GM03348 (cell line): ENCODE results near the gene KMT5C.

ENCODE experiments used
- DNase-seq: peaks from one replicate; pipeline ENCODE4 v3.0.0; 2012; ENCODE audit warnings: low spot score

KMT5C gene

GRCh38 chr19:55319785-55320184, 19.9 kb upstream of the KMT5C start:
- peak; percentile 67 for DNase-seq

GRCh38 chr19:55320844-55321419, 18.7 kb upstream of the KMT5C start:
- no peak for DNase-seq

DNA sequence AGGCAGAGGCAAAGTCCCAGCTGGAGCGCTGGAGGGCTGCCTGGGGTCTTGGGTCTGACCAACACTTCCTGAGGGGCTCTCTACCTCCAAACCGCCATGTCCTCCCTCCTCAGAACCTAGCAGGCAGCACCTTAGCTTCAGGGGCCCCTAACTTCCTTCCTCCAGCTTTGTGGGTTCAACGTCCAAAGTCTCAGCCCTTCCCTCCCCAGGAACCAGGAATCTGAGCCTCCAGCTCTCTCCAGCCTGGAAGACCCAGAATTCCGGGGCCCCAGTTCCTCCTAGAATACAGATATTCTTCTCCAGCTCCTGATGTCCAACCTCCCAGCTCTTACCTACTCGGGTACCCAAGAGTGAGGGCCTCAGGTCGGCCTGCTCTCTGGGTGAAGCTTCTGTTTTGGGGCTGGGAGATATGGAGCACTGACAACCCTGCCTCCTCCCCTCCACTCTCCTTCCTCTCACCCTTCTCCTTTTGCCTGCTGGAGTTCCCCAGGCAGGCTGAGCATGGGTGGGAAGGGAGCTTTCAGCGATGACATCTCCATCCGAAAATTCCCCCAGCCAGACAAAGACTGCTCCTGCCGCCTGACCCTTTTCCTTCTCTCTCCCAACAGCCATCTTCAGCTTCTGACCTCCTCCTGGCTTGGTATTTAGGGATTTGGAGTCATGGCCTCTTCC, 18.1 kb upstream of the KMT5C start:
- DNase-seq, result no peak

GRCh38 chr19:55322204-55322885, 17.3 kb upstream of the KMT5C start:
- DNase-seq, result no peak

- no peak for DNase-seq
These were observed 15.0 kb upstream of the KMT5C start for GRCh38 chr19:55324662-55325061.

- no peak for DNase-seq
These were observed 14.5 kb upstream of the KMT5C start, which contains the start of gene TMEM150B for GRCh38 chr19:55325172-55325571. Gene TMEM150B, minus strand, starts transcription at chr19:55325341. Its CDS starts 4,305 bp downstream, at chr19:55321036.

- peak; percentile 33 for DNase-seq
These were observed 10.8 kb upstream of the KMT5C start for GRCh38 chr19:55328774-55329318.

GRCh38 chr19:55329791-55330190, 9.9 kb upstream of the KMT5C start:
- DNase-seq, result peak; percentile 63

GRCh38 chr19:55333870-55334269, 5.8 kb upstream of the KMT5C start:
- no peak for DNase-seq

DNA sequence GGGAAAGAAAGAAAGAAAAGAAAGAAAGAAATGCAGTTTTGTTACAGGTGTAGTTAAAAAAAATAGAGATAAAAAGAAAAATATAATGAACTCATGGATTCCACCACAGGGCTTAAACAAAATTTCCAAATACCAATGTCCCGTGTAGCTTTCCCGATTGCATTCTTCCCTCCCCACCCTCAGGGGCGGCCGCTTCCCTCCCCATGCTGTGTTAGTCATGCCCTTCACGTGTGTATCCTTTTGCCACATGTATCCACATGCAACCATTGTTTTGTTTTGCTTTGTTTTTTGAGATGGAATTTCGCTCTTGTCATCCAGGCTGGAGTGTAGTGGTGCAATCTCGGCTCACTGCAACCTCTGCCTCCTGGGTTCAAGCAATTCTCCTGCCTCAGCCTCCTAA, 3.6 kb upstream of the KMT5C start:
- DNase-seq, result peak; percentile 63

- DNase-seq, result no peak
These were observed 460 bp downstream of the KMT5C start for GRCh38 chr19:55339889-55340783.

GRCh38 chr19:55340784-55341147, 1.1 kb downstream of the KMT5C start:
- DNase-seq, result no peak

- peak; percentile 93 for DNase-seq
These were observed 1.5 kb downstream of the KMT5C start for GRCh38 chr19:55341171-55341588.

- DNase-seq, result no peak
These were observed 2.2 kb downstream of the KMT5C start for GRCh38 chr19:55341595-55342531.

- DNase-seq, result no peak
These were observed 4.8 kb downstream of the KMT5C start for GRCh38 chr19:55344444-55344843.

- no peak for DNase-seq
These were observed 5.6 kb downstream of the KMT5C start for GRCh38 chr19:55345101-55345817.

DNA sequence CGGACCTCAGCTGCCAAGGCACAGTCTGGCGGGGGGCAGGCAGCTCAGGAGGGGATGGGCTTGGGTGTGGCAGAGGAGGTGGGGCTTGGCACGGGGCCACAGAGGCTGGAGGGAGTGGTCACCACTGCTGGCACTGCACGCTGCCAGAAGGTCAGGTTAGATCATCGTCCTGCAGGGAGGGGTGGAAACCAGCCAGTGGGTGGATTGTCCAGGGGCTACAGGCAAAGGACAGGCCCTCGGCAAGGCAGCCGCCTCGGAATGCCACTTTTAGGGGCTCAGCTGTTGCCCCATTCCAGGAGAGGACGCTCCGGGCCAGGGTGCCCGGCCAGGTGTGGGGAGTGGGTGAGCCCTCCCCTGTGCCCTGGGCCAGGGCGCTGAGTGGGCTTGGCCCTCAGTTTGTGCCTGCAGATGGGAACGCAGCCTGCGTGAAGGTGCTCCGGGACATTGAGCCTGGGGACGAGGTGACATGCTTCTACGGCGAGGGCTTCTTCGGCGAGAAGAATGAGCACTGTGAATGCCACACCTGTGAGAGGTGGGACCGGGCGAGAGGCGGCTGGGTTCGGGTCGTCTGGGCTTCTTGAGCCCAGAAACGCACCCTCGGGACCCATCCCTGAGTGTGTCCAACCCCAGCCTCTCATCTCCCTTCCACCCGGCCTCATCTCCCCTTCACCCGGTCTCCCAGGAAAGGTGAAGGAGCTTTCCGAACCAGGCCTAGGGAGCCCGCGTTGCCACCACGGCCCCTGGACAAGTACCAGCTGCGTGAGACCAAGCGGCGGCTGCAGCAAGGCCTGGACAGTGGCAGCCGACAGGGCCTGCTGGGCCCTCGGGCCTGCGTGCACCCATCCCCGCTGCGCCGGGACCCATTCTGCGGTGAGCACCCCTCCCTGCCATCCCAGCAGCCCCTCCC, 6.4 kb downstream of the KMT5C start:
- no peak for DNase-seq

DNA sequence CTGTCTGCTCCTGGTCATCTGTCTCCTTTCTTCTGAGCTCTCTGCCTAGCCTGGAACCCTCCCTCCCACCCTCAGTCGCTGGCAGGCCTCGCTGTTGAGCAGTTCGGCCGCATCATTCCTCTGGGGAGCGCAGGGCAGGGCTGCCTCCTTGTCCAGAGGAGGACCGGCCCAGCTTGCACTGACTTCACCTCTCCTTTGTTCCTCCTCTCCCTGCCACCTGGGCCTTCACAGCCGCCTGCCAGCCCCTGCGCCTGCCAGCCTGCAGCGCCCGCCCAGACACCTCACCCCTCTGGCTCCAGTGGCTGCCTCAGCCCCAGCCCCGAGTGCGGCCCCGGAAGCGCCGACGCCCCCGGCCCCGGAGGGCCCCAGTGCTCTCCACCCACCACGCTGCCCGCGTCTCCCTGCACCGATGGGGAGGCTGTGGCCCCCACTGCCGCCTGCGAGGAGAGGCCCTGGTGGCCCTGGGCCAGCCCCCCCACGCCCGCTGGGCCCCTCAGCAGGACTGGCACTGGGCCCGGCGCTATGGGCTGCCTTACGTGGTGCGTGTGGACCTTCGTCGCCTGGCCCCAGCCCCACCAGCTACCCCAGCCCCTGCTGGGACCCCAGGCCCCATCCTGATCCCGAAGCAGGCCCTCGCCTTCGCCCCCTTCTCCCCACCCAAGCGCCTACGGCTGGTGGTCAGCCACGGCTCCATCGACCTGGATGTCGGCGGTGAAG, 7.2 kb downstream of the KMT5C start:
- DNase-seq, result no peak
